K562 (cell line): ENCODE results near the gene FAM168B. TPM values are rescaled to one million over a fixed set of nuclear protein-coding genes. Genes with fewer than 3 reads are reported as not detected.

Source experiments
- ATAC-seq: fragments of 200-7000 bp; cut with Tn5 transposase; 3 replicates; pipeline ENCODE4 v1.9.1; 2020; ENCODE audit warnings: moderate library complexity
- BruUV-seq: library from RNA; stranded (reverse); fragments of 400-500 nt; replicated peaks from 2 replicates; lab custom pipeline; 2021; lab: Mats Ljungman, UMichigan
- CTCF ChIA-PET: fragments of 300-600 bp; formaldehyde crosslinking; extraction: SDS; loops from one replicate; lab custom pipeline; 2021; ENCODE audit warnings: low intra/inter-chr PET ratio; lab: Yijun Ruan, JAX
- POLR2A ChIA-PET: fragments of 300-600, 350-650 bp; sonication (Branson Sonifier 250); formaldehyde crosslinking; extraction: SDS; loops from one replicate; lab custom pipeline; 2021; ENCODE audit warnings: antibody characterized with exemption, inconsistent platforms; lab: Yijun Ruan, JAX
- DNase-seq, 4 experiments: peaks; one replicate each; pipeline versions ENCODE4 v3.0.0 to v3.0.0-alpha.2; 2011 to 2018; ENCODE audit warnings: low spot score in 3 of 4, mixed read lengths in 3 of 4; ENCODE audit errors: extremely low read depth in 1 of 4
- FAIRE-seq: peaks from 2 replicates; lab custom pipeline; 2011; peaks lifted over from hg19 to GRCh38; lab: Jason Lieb, UNC
- H2AFZ ChIP-seq: 2 replicates; pipeline ENCODE4 v1.6.0; 2011; ENCODE audit warnings: low read depth, low read length, control low read depth, inconsistent platforms
- H3K27ac ChIP-seq: fragments of 200-600 bp; 3 replicates; pipeline ENCODE4 v1.8.0; 2011; ENCODE audit warnings: low read depth, mild to moderate bottlenecking, control low read depth, inconsistent platforms, low read length, moderate library complexity, mixed read lengths; ENCODE audit errors: extremely low read depth
- H3K27me3 ChIP-seq, 2 experiments: fragments of 300-600 bp in 1 of 2; 2 replicates in 1 of 2; 3 replicates in 1 of 2; pipeline versions ENCODE4 v1.6.0 to v1.8.0; 2011; ENCODE audit warnings: inconsistent platforms in 2 of 2, low read length in 2 of 2, mild to moderate bottlenecking in 1 of 2, mixed read lengths in 1 of 2, moderate library complexity in 1 of 2; ENCODE audit not compliant: control insufficient read depth in 2 of 2, insufficient read depth in 2 of 2
- H3K36me3 ChIP-seq: fragments of 300-600 bp; 3 replicates; pipeline ENCODE4 v1.8.0; 2011; ENCODE audit warnings: mild to moderate bottlenecking, low read length, inconsistent platforms; ENCODE audit not compliant: control insufficient read depth, insufficient read depth
- H3K4me1 ChIP-seq, 2 experiments: fragments of 200-600 bp in 1 of 2; replicated peaks in 1 of 2; 2 replicates in 1 of 2; 3 replicates in 1 of 2; pipeline versions ENCODE4 v1.5.1 to v1.8.0; 2011; ENCODE audit warnings: inconsistent platforms in 2 of 2, low read length in 2 of 2, mild to moderate bottlenecking in 1 of 2, mixed read lengths in 1 of 2, moderate library complexity in 1 of 2; ENCODE audit not compliant: control insufficient read depth in 2 of 2, insufficient read depth in 2 of 2
- H3K4me2 ChIP-seq: 2 replicates; pipeline ENCODE4 v1.6.1; 2011; ENCODE audit warnings: low read length, control low read depth, inconsistent platforms, mixed read lengths; ENCODE audit not compliant: insufficient read depth
- H3K4me3 ChIP-seq: fragments of 200-600 bp; sonication (generic), shearing (Covaris generic); 2 replicates; pipeline ENCODE4 v1.5.1; 2016; ENCODE audit warnings: control low read depth, inconsistent platforms
- H3K79me2 ChIP-seq: fragments of 200-600 bp; 3 replicates; pipeline ENCODE4 v1.8.0; 2011; ENCODE audit warnings: low read length, inconsistent platforms; ENCODE audit not compliant: control insufficient read depth, insufficient read depth
- H3K9ac ChIP-seq, 2 experiments: 2 replicates each; pipeline versions ENCODE4 v1.6.0 to v1.6.1; 2011; ENCODE audit warnings: low read depth in 2 of 2, low read length in 2 of 2, control low read depth in 1 of 2, inconsistent platforms in 1 of 2, mild to moderate bottlenecking in 1 of 2, mixed read lengths in 1 of 2; ENCODE audit not compliant: insufficient read depth in 1 of 2
- H3K9me1 ChIP-seq: one replicate; pipeline ENCODE4 v1.6.0; 2011; ENCODE audit warnings: inconsistent platforms, mild to moderate bottlenecking, low read length, moderate library complexity; ENCODE audit not compliant: control insufficient read depth, insufficient read depth
- H3K9me3 ChIP-seq: replicated peaks from 2 replicates; pipeline ENCODE4 v1.5.1; 2011; ENCODE audit warnings: low read depth, low read length, inconsistent platforms; ENCODE audit not compliant: control insufficient read depth, insufficient read depth
- H4K20me1 ChIP-seq: replicated peaks from 2 replicates; pipeline ENCODE4 v1.6.1; 2011; ENCODE audit warnings: low read length, inconsistent platforms, mixed read lengths; ENCODE audit not compliant: control insufficient read depth, insufficient read depth
- FOXJ3 ChIP-seq: sonication (generic); formaldehyde crosslinking; IDR thresholded peaks from 2 replicates; pipeline ENCODE4 v1.4.0; 2020; ENCODE audit warnings: mild to moderate bottlenecking, missing genetic modification reagents
- KLF13 ChIP-seq: fragments of 450-650 bp; IDR thresholded peaks from 2 replicates; pipeline ENCODE4 v1.6.1; 2016; ENCODE audit warnings: missing genetic modification characterization, low read depth, mild to moderate bottlenecking, missing compliant biosample characterization, moderate library complexity, borderline replicate concordance
- PHF8 ChIP-seq: fragments of 200-600 bp; sonication (generic); IDR thresholded peaks from 2 replicates; pipeline ENCODE4 v1.6.1; 2012; ENCODE audit warnings: mixed run types, mild to moderate bottlenecking, inconsistent platforms, low read length, moderate library complexity, borderline replicate concordance
- PRMT5 ChIP-seq: sonication (generic); formaldehyde crosslinking; IDR thresholded peaks from 2 replicates; pipeline ENCODE4 v1.5.0; 2020; ENCODE audit warnings: missing genetic modification reagents
- PURB ChIP-seq: sonication (generic); formaldehyde crosslinking; IDR thresholded peaks from 2 replicates; pipeline ENCODE4 v1.9.0; 2021; ENCODE audit warnings: low read depth, mild to moderate bottlenecking, missing genetic modification reagents
- RAD21 ChIP-seq, 2 experiments: fragments of 250-450 bp in 1 of 2; fragments of 450-650 bp in 1 of 2; sonication (Bioruptor Pico) in 1 of 2; formaldehyde crosslinking in 1 of 2; IDR thresholded peaks in 1 of 2; conservative IDR thresholded peaks in 1 of 2; 2 replicates each; pipeline versions ENCODE4 v1.4.0 to v1.8.0; 2020 to 2022; ENCODE audit warnings: mild to moderate bottlenecking in 2 of 2, moderate library complexity in 1 of 2
- ZNF445 ChIP-seq: fragments of 250-450 bp; sonication (Bioruptor Pico); IDR thresholded peaks from 2 replicates; pipeline ENCODE4 v1.4.0; 2020; ENCODE audit warnings: low read depth, mild to moderate bottlenecking, moderate library complexity
- ZNF644 ChIP-seq: fragments of 200-800 bp; sonication (Bioruptor generic); IDR thresholded peaks from 2 replicates; pipeline ENCODE4 v1.6.1; 2016; ENCODE audit warnings: low read depth, missing genetic modification characterization, missing compliant biosample characterization
- ZNF778 ChIP-seq: fragments of 450-650 bp; formaldehyde crosslinking; IDR thresholded peaks from 2 replicates; pipeline ENCODE4 v1.4.0; 2020; ENCODE audit warnings: mild to moderate bottlenecking, moderate library complexity
- WGBS: fragments of 100-300 bp; shearing (Covaris generic); methylation state at CpG from one replicate; pipeline ENCODE4 v1.1.6; 2016; ENCODE audit warnings: low coverage, mixed read lengths; ENCODE audit not compliant: insufficient coverage; ENCODE audit errors: missing lambda C conversion rate; 5-methylcytosine and 5-hydroxymethylcytosine counted together
- in situ Hi-C: fragments of 300-500 bp; cut with MboI; formaldehyde crosslinking; loops from 4 replicates; pipeline ENCODE4 v1.15.0; 2018; ENCODE audit warnings: inconsistent platforms, mixed read lengths
- intact Hi-C: fragments of 100-400 bp; cut with micrococcal nuclease; formaldehyde crosslinking; loops from 2 replicates; pipeline ENCODE4 v1.14.2; 2022
- polyA plus RNA-seq, 8 experiments: library from polyadenylated mRNA; depleted of rRNA in 4 of 8; stranded (reverse) in 5 of 8; unstranded in 3 of 8; fragments of >200 nt; fragmentation: Nextera tagmentation in 2 of 8; fragmentation: Illumina TruSeq in 1 of 8; extraction: Ambion mirVana in 2 of 8; extraction: Trizol in 1 of 8; gene quantifications; 2 replicates each; pipeline versions ENCODE4 v1.2.1 to v1.2.3, GENCODE V29; 2011 to 2014; ENCODE audit warnings: inconsistent platforms in 1 of 8, missing spikeins in 1 of 8
- total RNA-seq, 7 experiments: library from RNA; depleted of rRNA in 6 of 7; stranded (reverse); fragments of >200 nt in 6 of 7; fragmentation: Illumina TruSeq in 2 of 7; extraction: Trizol in 2 of 7; gene quantifications; 2 replicates each; pipeline versions ENCODE4 v1.2.1 to v1.2.3, GENCODE V29; 2011 to 2021; ENCODE audit warnings: low replicate concordance in 1 of 7
- TF ChIP-seq, protein P1 (sequence below): sonication (generic); formaldehyde crosslinking; IDR thresholded peaks from 2 replicates; pipeline ENCODE4 v1.8.0; 2022; ENCODE audit warnings: missing genetic modification reagents, mild to moderate bottlenecking, moderate library complexity, borderline replicate concordance
- TF ChIP-seq, protein P2 (sequence below): fragments of 150-350 bp; IDR thresholded peaks from 2 replicates; pipeline ENCODE4 v1.6.1; 2014; ENCODE audit warnings: low read depth, mild to moderate bottlenecking, low read length, borderline replicate concordance

The FAM168B gene
- total and polyA plus RNA-seq, 9 of the 15 experiments (the other 6 are each of a cell fraction or from before 2014, with no cell fraction given): 3.3 to 76.0 (median 46.1) TPM

DNA sequence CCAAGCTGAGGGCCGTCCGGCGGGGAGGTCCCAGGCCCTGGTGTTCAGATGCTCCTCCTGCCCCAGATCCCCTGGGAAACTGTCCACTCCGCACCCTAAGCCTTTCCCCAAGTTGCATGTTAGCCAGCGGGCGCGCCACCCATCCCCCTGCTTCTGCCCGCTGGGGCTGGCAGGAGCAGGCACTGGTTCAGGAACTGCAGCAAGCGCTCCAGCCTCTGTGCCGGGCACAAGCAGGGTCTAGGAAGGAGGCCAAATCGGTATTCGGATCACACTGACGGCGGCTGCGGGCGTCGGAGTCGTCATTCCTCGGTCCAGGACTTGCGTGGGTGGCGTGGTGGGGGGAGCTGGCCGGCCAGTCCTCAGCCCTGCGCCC is 53.7 kb downstream of the FAM168B start:
- H3K27me3 ChIP-seq: peaks cover 3 to 21% of the 10 kb centered on the region in 2 experiments; a peak in 3 of 5 replicates
- no peak overlapping the region for H3K9ac ChIP-seq
- no peaks in the 10 kb centered on the region for H3K9me1 ChIP-seq
- no peak overlapping the region for H3K4me2 ChIP-seq
- WGBS: 85% methylated on average over 11 of the region's 23 CpGs
- peaks cover 5% of the 10 kb centered on the region; the same call in 1 of the 2 replicates for H4K20me1 ChIP-seq
- H3K9me3 ChIP-seq: no peaks in the 10 kb centered on the region
- in situ Hi-C loops (no loop called here), intact Hi-C loops (loop anchor here (10.0 kb wide), 1 partner anchor 1445 kb away; no protein-coding TSS in a partner anchor)
- H3K4me3 ChIP-seq: no peak overlapping the region
- no peak overlapping the region for H3K27ac ChIP-seq
- H3K36me3 ChIP-seq: no peaks in the 10 kb centered on the region
- ATAC-seq (no peak), FAIRE-seq (no peak), DNase-seq (no peak)
- H3K79me2 ChIP-seq: no peaks in the 10 kb centered on the region
- ChIA-PET POLR2A (no interaction called here), CTCF (no interaction called here)
- H2AFZ ChIP-seq: no peak overlapping the region
- H3K4me1 ChIP-seq: peaks cover 2 to 24% of the 10 kb centered on the region in 2 experiments; a peak in 4 of 5 replicates
- TF ChIP-seq KLF13 (tag) (no peak), RAD21 (CRISPR knock-in tag; conservative IDR thresholded peaks at IDR 0.05 in 1 of 2, IDR thresholded peaks at IDR 0.05 in 1 of 2) (no peak)
- no TSS peak for BruUV-seq

DNA sequence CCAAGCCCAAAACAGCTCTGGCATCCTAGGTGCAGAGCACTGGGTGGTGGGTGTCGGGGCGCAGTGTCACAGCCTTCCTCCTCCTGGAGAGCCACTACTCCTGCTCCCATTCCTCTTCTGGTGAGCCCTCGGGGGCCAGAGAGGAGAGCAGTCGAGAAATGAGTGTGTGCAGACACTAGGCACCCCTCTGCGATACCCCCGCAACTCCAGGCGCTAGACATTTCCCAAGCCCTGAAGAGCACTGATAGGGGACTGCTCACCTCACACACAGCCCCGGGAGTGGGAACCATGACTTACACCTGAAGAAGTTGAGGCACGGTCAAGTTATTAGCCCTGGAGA is 54.2 kb downstream of the FAM168B start:
- H3K4me1 ChIP-seq: peaks cover 2 to 19% of the 10 kb centered on the region in 2 experiments; a peak in 4 of 5 replicates
- DNase-seq: no peak
- in situ Hi-C loops: no loop called here
- no peaks in the 10 kb centered on the region for H3K79me2 ChIP-seq
- intact Hi-C loops: loop anchor here (10.0 kb wide), 1 partner anchor 1444 kb away; no protein-coding TSS in a partner anchor
- no peak for ATAC-seq
- ChIA-PET POLR2A (interaction anchor here (0.6 kb wide), 1 partner anchor 1659 kb away, joined by 4 read pairs; no protein-coding TSS in a partner anchor), CTCF (no interaction called here)
- H3K9me1 ChIP-seq: no peaks in the 10 kb centered on the region
- no peak overlapping the region for H3K9ac ChIP-seq
- H3K27ac ChIP-seq: no peak overlapping the region
- WGBS: 51% methylated on average over 9 of the region's 9 CpGs
- no TSS peak for BruUV-seq
- H2AFZ ChIP-seq: no peak overlapping the region
- no peaks in the 10 kb centered on the region for H3K9me3 ChIP-seq
- H3K36me3 ChIP-seq: no peaks in the 10 kb centered on the region
- H3K4me2 ChIP-seq: no peak overlapping the region
- H3K27me3 ChIP-seq: peaks cover 3 to 21% of the 10 kb centered on the region in 2 experiments; a peak in 3 of 5 replicates
- no peak for FAIRE-seq
- H4K20me1 ChIP-seq: peaks cover 7% of the 10 kb centered on the region; the same call in 1 of the 2 replicates
- no peak overlapping the region for H3K4me3 ChIP-seq
- TF ChIP-seq, protein P1, sequence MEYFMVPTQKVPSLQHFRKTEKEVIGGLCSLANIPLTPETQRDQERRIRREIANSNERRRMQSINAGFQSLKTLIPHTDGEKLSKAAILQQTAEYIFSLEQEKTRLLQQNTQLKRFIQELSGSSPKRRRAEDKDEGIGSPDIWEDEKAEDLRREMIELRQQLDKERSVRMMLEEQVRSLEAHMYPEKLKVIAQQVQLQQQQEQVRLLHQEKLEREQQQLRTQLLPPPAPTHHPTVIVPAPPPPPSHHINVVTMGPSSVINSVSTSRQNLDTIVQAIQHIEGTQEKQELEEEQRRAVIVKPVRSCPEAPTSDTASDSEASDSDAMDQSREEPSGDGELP (CRISPR knock-in tag): no peak
- TF ChIP-seq PRMT5: no peak
- no peak for TF ChIP-seq PURB (CRISPR knock-in tag)
- TF ChIP-seq FOXJ3: no peak
- TF ChIP-seq, protein P2, sequence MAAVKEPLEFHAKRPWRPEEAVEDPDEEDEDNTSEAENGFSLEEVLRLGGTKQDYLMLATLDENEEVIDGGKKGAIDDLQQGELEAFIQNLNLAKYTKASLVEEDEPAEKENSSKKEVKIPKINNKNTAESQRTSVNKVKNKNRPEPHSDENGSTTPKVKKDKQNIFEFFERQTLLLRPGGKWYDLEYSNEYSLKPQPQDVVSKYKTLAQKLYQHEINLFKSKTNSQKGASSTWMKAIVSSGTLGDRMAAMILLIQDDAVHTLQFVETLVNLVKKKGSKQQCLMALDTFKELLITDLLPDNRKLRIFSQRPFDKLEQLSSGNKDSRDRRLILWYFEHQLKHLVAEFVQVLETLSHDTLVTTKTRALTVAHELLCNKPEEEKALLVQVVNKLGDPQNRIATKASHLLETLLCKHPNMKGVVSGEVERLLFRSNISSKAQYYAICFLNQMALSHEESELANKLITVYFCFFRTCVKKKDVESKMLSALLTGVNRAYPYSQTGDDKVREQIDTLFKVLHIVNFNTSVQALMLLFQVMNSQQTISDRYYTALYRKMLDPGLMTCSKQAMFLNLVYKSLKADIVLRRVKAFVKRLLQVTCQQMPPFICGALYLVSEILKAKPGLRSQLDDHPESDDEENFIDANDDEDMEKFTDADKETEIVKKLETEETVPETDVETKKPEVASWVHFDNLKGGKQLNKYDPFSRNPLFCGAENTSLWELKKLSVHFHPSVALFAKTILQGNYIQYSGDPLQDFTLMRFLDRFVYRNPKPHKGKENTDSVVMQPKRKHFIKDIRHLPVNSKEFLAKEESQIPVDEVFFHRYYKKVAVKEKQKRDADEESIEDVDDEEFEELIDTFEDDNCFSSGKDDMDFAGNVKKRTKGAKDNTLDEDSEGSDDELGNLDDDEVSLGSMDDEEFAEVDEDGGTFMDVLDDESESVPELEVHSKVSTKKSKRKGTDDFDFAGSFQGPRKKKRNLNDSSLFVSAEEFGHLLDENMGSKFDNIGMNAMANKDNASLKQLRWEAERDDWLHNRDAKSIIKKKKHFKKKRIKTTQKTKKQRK: no peak
- TF ChIP-seq ZNF778 (CRISPR knock-in tag): no peak
- no peak for TF ChIP-seq ZNF445 (CRISPR knock-in tag)
- TF ChIP-seq PHF8: no peak
- TF ChIP-seq ZNF644: no peak
